Mesothelial cell of epicardium (in vitro differentiated cells): ENCODE results near the gene RASA2. TPM values are rescaled to one million over a fixed set of nuclear protein-coding genes. Genes with fewer than 3 reads are reported as not detected.
"Not testable (repeated sequence)": the region's sequence is repeated elsewhere in the genome, so short reads cannot be mapped to it uniquely, and the experiment has no call there.

ENCODE experiments used
- DNase-seq, 2 experiments: peaks; one replicate each; pipeline ENCODE4 v3.0.0; 2021; ENCODE audit warnings: low spot score in 2 of 2; ENCODE audit not compliant: unreplicated experiment in 2 of 2
- H3K27ac Mint-ChIP-seq: 2 replicates; pipeline ENCODE4 v1.8.0; 2021; ENCODE audit warnings: mixed read lengths
- H3K27me3 Mint-ChIP-seq: 2 replicates; pipeline ENCODE4 v1.8.0; 2021; ENCODE audit warnings: low read depth, mixed read lengths
- H3K36me3 Mint-ChIP-seq: 2 replicates; pipeline ENCODE4 v1.8.0; 2021; ENCODE audit warnings: mixed read lengths
- H3K4me1 Mint-ChIP-seq: 2 replicates; pipeline ENCODE4 v1.8.0; 2021; ENCODE audit warnings: mixed read lengths
- H3K4me3 Mint-ChIP-seq: 2 replicates; pipeline ENCODE4 v1.8.0; 2021; ENCODE audit warnings: mild to moderate bottlenecking, moderate library complexity, mixed read lengths
- H3K9me3 Mint-ChIP-seq: 2 replicates; pipeline ENCODE4 v1.8.0; 2021; ENCODE audit warnings: mixed read lengths
- total RNA-seq: library from RNA; stranded (reverse); gene quantifications from 3 replicates; pipeline ENCODE4 v1.2.1, GENCODE V29; 2021
- TF ChIP-seq, protein P1 (sequence below): fragments of 200-600 bp; sonication (generic); IDR thresholded peaks from one replicate; pipeline ENCODE4 v1.5.0; 2021; ENCODE audit warnings: antibody characterized with exemption; ENCODE audit not compliant: unreplicated experiment

The RASA2 gene
- total RNA-seq, 1 donor from 2014 or later, result 14.5 TPM

DNA sequence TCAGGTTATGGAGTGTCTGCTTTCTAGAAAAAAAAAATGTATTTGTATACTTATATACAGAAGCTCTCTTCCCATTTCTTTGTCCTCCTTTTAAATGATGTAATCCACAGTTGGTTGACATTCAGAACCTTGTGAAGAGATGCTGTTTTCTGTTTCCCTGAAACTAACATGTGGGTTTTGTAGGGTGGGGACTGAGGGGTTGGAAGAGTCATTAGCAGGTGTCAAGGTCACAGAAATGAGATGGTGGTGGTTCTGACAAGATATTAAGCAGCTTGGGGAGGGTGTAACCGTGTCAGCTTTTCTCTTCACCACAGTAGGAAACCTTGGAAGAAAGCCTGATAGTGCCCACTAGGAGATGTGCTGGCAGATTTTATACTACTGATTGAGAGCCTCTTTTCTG lies 2.4 kb downstream of the RASA2 start:
- no peaks in the 10 kb centered on the region for H3K27me3 Mint-ChIP-seq
- H3K36me3 Mint-ChIP-seq, result no peaks in the 10 kb centered on the region
- TF ChIP-seq, protein P1, sequence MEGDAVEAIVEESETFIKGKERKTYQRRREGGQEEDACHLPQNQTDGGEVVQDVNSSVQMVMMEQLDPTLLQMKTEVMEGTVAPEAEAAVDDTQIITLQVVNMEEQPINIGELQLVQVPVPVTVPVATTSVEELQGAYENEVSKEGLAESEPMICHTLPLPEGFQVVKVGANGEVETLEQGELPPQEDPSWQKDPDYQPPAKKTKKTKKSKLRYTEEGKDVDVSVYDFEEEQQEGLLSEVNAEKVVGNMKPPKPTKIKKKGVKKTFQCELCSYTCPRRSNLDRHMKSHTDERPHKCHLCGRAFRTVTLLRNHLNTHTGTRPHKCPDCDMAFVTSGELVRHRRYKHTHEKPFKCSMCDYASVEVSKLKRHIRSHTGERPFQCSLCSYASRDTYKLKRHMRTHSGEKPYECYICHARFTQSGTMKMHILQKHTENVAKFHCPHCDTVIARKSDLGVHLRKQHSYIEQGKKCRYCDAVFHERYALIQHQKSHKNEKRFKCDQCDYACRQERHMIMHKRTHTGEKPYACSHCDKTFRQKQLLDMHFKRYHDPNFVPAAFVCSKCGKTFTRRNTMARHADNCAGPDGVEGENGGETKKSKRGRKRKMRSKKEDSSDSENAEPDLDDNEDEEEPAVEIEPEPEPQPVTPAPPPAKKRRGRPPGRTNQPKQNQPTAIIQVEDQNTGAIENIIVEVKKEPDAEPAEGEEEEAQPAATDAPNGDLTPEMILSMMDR, result no peak
- H3K27ac Mint-ChIP-seq, result no peak overlapping the region
- H3K4me1 Mint-ChIP-seq, result peaks cover 14% of the 10 kb centered on the region
- H3K4me3 Mint-ChIP-seq, result no peak overlapping the region
- no peaks in the 10 kb centered on the region for H3K9me3 Mint-ChIP-seq
- no peak for DNase-seq

DNA sequence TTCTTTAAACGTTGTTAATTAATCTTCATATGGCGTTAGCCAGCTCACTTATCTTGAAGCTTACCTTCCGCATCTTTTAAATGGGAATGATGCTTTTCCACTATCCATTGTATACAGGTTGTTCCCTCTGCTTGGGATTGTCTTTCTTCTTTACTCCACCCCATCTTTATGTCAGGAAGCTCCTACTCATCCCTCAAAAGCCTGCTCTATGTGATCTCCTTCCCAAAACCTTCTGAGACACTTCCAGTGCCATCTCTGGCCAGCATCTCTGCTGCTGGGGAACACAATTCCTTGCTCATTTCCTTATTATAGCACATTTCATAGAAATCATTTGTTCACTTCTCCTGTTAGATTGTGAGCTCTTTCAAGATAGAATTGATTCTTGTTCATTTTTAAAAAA lies 4.3 kb downstream of the RASA2 start:
- no peak overlapping the region for H3K4me3 Mint-ChIP-seq

DNA sequence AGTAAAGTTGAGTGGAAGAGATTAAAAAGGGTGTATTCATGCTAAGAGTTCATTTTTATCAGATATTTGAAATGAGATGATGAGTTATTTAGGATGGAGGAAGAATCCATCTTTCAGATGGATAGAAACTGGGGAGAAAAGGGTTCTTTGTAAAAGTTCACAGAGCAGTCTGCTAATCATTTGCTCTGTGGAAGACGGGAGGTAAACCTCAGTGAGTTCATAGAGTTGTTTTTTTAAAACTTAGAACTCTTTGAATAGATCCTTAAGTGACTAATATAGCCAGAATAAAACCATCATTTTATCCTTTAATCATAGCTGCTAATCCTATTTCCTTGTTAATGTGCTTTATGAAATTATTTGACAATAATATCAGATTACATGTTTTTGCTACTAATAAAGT lies 5.1 kb downstream of the RASA2 start:
- H3K27me3 Mint-ChIP-seq, result no peaks in the 10 kb centered on the region
- DNase-seq, result no peak
- peaks cover 9% of the 10 kb centered on the region for H3K4me1 Mint-ChIP-seq
- H3K36me3 Mint-ChIP-seq, result peaks cover 5% of the 10 kb centered on the region
- TF ChIP-seq, protein P1, result no peak
- peaks cover 4% of the 10 kb centered on the region for H3K9me3 Mint-ChIP-seq
- no peak overlapping the region for H3K4me3 Mint-ChIP-seq
- no peak overlapping the region for H3K27ac Mint-ChIP-seq

More for the DNA sequence above, 4.3 kb downstream of the RASA2 start:
- Mint-ChIP-seq H3K9me3 (peaks cover 4% of the 10 kb centered on the region), H3K27me3 (no peaks in the 10 kb centered on the region), H3K4me1 (peaks cover 13% of the 10 kb centered on the region), H3K36me3 (peaks cover 5% of the 10 kb centered on the region), H3K27ac (no peak overlapping the region)
- no peak for DNase-seq
- TF ChIP-seq, protein P1, result no peak

DNA sequence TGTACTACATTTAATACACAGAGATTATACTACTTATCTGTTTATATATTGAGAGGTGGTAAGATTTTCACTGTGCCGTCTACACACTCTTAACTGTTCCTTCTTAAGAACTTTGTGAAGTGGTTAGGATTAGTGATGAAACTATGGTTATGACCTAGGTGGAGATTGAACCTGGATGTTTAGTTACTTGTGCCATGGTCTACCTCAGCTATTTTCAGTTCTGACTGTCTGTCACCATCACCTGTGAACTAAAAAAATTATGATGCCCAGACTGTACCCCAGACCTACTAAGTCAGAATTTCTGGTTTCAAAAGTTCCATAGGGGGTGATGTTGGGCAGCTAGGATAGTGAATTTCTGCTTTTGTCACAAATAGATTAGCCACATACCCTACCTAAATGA lies 6.4 kb downstream of the RASA2 start:
- H3K36me3 Mint-ChIP-seq, result peaks cover 5% of the 10 kb centered on the region
- TF ChIP-seq, protein P1, result no peak
- H3K27ac Mint-ChIP-seq, result no peak overlapping the region
- H3K27me3 Mint-ChIP-seq, result no peaks in the 10 kb centered on the region
- H3K4me1 Mint-ChIP-seq, result peaks cover 4% of the 10 kb centered on the region
- H3K9me3 Mint-ChIP-seq, result peaks cover 4% of the 10 kb centered on the region
- H3K4me3 Mint-ChIP-seq, result no peak overlapping the region
- DNase-seq, result no peak

DNA sequence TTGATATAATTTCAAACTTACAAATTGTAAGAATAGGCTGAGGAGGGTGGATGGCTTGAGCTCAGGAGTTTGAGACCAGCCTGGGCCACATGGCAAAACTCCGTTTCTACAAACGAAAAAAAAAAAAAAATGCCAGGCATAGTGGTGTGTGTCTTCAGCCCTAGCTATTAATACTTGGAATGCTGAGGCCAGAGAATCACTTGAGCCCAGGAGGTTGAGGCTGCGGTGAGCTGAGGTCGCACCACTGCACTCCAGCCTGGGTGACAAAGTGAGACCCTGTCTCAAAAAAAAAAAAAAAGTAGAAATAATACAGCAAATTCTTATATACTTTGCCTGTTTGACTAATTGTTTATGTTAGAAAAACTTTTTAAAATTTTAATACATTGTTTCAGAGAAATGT lies 10.8 kb downstream of the RASA2 start:
- H3K27ac Mint-ChIP-seq, H3K27me3 Mint-ChIP-seq, H3K4me1 Mint-ChIP-seq, H3K9me3 Mint-ChIP-seq, H3K36me3 Mint-ChIP-seq, DNase-seq, H3K4me3 Mint-ChIP-seq: not testable (repeated sequence)

DNA sequence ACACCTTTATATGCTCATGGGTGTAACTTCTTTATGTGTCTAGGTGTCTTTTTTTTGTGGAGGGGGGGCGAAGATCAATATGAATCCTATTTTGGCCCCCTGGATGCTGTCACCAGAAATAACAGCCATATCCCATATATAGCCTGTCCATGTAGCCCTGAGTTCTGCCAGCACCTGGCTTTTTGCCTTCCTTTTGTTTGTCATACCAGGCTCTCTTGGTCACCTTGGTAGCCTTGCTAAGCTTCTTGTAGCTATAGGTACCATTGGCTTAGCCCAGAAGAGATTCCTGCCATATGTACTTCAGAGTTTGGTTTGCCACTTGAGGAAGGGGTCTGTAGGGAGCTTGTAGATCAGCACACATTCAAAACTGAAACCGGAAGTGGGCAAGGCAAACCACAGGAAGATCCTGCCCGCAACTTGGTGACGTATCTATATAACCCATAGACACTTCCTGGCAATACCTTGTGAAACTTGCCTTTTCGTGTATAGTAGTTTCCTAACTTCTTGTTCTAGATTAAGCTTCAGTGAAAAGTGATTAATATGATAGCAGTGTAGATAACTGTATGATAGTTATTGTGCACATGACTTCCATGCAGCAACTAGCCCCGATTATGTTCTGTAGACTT lies 11.9 kb downstream of the RASA2 start:
- Mint-ChIP-seq H3K36me3 (peaks cover 5% of the 10 kb centered on the region), H3K9me3 (peaks cover 4% of the 10 kb centered on the region), H3K27me3 (no peaks in the 10 kb centered on the region), H3K4me1 (no peaks in the 10 kb centered on the region), H3K27ac (no peak overlapping the region), H3K4me3 (no peak overlapping the region)
- no peak for DNase-seq
- TF ChIP-seq, protein P1, result no peak
